Esophagus squamous epithelium (tissue), 5 donors: ENCODE results near the gene LRP1B. TPM values are rescaled to one million over a fixed set of nuclear protein-coding genes. Genes with fewer than 3 reads are reported as not detected.

Experiments used
- DNase-seq: peaks from one replicate; lab custom pipeline; 2025; lab: John Stamatoyannopoulos, UW
- H3K27ac ChIP-seq, 4 donors: fragments of 200-600 bp; sonication (generic); one replicate each; pipeline ENCODE4 v1.5.1; 2016 to 2019; ENCODE audit warnings: mild to moderate bottlenecking in 1 of 4
- H3K27me3 ChIP-seq, 4 donors: fragments of 200-600 bp; sonication (generic); 1 replicate in 3 of 4; 2 replicates in 1 of 4; pipeline versions ENCODE4 v1.5.1 to v1.6.0; 2017 to 2021; ENCODE audit warnings: antibody characterized with exemption in 1 of 4
- H3K36me3 ChIP-seq, 3 donors: fragments of 200-600 bp; sonication (generic); one replicate each; pipeline ENCODE4 v1.5.1; 2016 to 2019
- H3K4me1 ChIP-seq, 3 donors: fragments of 200-600 bp; sonication (generic); one replicate each; pipeline ENCODE4 v1.5.1; 2017 to 2019
- H3K4me3 ChIP-seq, 4 donors: fragments of 200-600 bp; sonication (generic); 1 replicate in 3 of 4; 2 replicates in 1 of 4; pipeline ENCODE4 v1.5.1; 2016 to 2019; ENCODE audit warnings: mild to moderate bottlenecking in 2 of 4, moderate library complexity in 1 of 4
- H3K9me3 ChIP-seq, 3 donors: fragments of 200-600 bp; sonication (generic); one replicate each; pipeline ENCODE4 v1.5.1; 2016 to 2019
- POLR2A ChIP-seq, 4 donors: fragments of 450-650 bp; IDR thresholded peaks; one replicate each; pipeline ENCODE4 v1.6.1; 2017; ENCODE audit warnings: antibody characterized with exemption in 4 of 4, mild to moderate bottlenecking in 4 of 4, moderate library complexity in 3 of 4
- WGBS, 2 donors: methylation state at CpG; one replicate each; pipeline ENCODE4 v1.1.5; 2018; 5-methylcytosine and 5-hydroxymethylcytosine counted together
- intact Hi-C: fragments of 100-400 bp; cut with DNase I; formaldehyde crosslinking; loops from one replicate; pipeline ENCODE4 v1.15.0; 2022
- total RNA-seq, 4 donors: library from RNA; depleted of rRNA; stranded (reverse); fragments of >200 nt; gene quantifications; one replicate each; pipeline ENCODE4 v1.1.0, GENCODE V29; 2016
- TF ChIP-seq, protein P1 (sequence below), 6 experiments: fragments of 450-650 bp in 4 of 6; fragments of 200-600 bp in 2 of 6; sonication (generic) in 2 of 6; IDR thresholded peaks; one replicate each; pipeline ENCODE4 v1.5.1; 2016 to 2019; ENCODE audit warnings: antibody characterized with exemption in 6 of 6, mild to moderate bottlenecking in 4 of 6, moderate library complexity in 4 of 6
- donor health status: DM: yes; HTN: yes; CAD: no.

Gene LRP1B
- total RNA-seq, 4 donors from 2014 or later: 0.04 to 1.1 (median 0.23) TPM

DNA sequence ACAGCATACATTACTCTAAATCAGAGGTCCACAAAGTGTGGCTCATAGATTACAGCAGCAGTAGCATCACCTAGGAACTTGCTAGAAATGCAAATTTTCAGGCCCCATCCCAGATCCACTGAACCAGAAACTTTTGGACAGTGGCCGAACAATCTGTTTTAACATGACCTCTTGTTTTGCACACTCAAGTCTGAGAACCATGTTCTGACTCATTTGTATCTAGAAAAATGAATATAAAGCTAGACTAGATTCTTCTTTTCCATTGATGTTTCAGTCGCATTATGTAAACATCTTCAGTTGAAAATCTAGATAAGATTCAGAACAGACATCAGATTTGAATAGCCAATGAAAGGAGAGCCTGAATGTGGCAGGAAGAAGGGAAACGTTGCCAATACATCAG is 608.8 kb downstream of the LRP1B start:
- Histone ChIP-seq H3K27ac (no peak overlapping the region), H3K36me3 (no peaks in the 10 kb centered on the region), H3K27me3 (no peaks in the 10 kb centered on the region), H3K9me3 (no peaks in the 10 kb centered on the region), H3K4me3 (no peak overlapping the region), H3K4me1 (no peaks in the 10 kb centered on the region)
- DNase-seq: no peak
- WGBS, 2 donors: 52 to 58% methylated on average over 3 of the region's 3 CpGs
- intact Hi-C loops: no loop called here
- TF ChIP-seq, protein P1, sequence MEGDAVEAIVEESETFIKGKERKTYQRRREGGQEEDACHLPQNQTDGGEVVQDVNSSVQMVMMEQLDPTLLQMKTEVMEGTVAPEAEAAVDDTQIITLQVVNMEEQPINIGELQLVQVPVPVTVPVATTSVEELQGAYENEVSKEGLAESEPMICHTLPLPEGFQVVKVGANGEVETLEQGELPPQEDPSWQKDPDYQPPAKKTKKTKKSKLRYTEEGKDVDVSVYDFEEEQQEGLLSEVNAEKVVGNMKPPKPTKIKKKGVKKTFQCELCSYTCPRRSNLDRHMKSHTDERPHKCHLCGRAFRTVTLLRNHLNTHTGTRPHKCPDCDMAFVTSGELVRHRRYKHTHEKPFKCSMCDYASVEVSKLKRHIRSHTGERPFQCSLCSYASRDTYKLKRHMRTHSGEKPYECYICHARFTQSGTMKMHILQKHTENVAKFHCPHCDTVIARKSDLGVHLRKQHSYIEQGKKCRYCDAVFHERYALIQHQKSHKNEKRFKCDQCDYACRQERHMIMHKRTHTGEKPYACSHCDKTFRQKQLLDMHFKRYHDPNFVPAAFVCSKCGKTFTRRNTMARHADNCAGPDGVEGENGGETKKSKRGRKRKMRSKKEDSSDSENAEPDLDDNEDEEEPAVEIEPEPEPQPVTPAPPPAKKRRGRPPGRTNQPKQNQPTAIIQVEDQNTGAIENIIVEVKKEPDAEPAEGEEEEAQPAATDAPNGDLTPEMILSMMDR (IDR thresholded peaks at IDR 0.05): no peak
- TF ChIP-seq POLR2A (IDR thresholded peaks at IDR 0.05): no peak

- 81 to 88% methylated on average over 2 of the region's 2 CpGs for WGBS, 2 donors
- intact Hi-C loops: no loop called here
- Histone ChIP-seq H3K27me3 (no peaks in the 10 kb centered on the region), H3K36me3 (no peaks in the 10 kb centered on the region), H3K27ac (no peak overlapping the region), H3K4me3 (no peak overlapping the region), H3K4me1 (no peaks in the 10 kb centered on the region), H3K9me3 (no peaks in the 10 kb centered on the region)
- no peak for DNase-seq
- TF ChIP-seq POLR2A (IDR thresholded peaks at IDR 0.05): no peak
- TF ChIP-seq, protein P1 (IDR thresholded peaks at IDR 0.05): no peak
These were observed 610.9 kb downstream of the LRP1B start for GRCh38 chr2:141519906-141520305.

DNA sequence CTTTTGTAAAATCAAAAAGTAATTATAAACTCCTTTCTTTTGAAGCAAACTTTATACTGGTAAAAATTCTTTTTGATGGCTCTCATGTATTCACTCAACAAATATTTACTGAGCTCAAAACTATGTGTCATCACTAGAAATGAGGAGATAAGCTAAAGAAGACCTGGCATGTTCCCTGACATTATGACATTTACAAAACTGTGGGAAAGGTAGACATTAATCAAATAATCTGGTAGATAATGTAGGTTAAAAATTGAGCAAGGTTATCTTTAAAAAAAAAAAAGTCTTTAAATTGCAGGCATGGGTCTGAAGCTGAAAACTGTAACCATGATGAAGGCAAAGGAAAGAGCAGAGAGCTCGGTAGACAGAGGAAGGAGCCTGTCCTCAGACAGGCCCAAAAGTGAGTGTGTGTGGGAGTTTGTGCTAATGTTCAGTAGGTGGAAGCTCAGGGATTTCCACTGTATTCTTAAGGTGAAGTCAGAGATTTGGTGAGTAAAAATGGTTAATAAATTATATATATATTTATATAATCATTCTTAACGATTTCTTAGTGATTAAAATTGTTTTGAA is 612.9 kb downstream of the LRP1B start:
- H3K4me1 ChIP-seq: no peaks in the 10 kb centered on the region
- H3K27me3 ChIP-seq: no peaks in the 10 kb centered on the region
- intact Hi-C loops: no loop called here
- H3K9me3 ChIP-seq: no peaks in the 10 kb centered on the region
- H3K4me3 ChIP-seq: no peak overlapping the region
- no peaks in the 10 kb centered on the region for H3K36me3 ChIP-seq
- H3K27ac ChIP-seq: no peak overlapping the region
- WGBS, 2 donors: 70 to 78% methylated on average over 2 of the region's 2 CpGs
- no peak for DNase-seq
- no peak for TF ChIP-seq POLR2A (IDR thresholded peaks at IDR 0.05)
- TF ChIP-seq, protein P1 (IDR thresholded peaks at IDR 0.05): no peak

DNA sequence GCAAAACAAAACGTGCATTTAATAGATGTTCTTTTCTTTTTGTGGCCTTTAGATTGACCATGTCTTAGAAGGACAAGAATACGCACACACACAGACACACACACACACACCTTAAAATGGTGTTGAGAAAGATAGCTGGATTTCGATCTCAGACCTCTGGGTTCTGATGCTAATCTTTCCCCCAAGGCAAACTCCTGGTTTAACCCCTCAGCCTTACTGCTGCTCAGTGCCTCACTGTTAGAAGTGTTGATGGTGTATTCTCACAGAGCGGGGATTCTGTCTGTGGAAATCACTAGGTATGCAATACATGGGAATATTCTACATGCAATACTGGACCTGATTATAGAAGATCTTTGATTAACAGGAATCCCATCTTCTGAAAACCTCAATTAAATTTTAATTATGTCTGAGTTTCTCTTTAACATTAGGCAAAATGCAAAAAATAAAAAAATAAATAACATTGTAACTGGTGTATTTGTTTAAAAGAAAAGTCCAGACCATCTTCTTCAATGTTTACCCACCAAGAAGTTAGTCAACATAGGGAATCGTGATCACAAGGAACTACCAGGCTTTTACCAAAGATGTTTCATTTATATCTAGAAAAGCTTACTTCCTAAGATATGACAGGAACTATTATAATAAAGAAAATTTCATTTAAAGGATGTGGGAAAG is 613.5 kb downstream of the LRP1B start:
- WGBS, 2 donors: 62 to 65% methylated on average over 5 of the region's 5 CpGs
- DNase-seq: no peak
- intact Hi-C loops: no loop called here
- no peaks in the 10 kb centered on the region for H3K36me3 ChIP-seq
- no peaks in the 10 kb centered on the region for H3K4me1 ChIP-seq
- H3K27ac ChIP-seq: no peak overlapping the region
- no peaks in the 10 kb centered on the region for H3K27me3 ChIP-seq
- no peak for TF ChIP-seq POLR2A (IDR thresholded peaks at IDR 0.05)
- TF ChIP-seq, protein P1 (IDR thresholded peaks at IDR 0.05): no peak
- no peaks in the 10 kb centered on the region for H3K9me3 ChIP-seq
- H3K4me3 ChIP-seq: no peak overlapping the region

DNA sequence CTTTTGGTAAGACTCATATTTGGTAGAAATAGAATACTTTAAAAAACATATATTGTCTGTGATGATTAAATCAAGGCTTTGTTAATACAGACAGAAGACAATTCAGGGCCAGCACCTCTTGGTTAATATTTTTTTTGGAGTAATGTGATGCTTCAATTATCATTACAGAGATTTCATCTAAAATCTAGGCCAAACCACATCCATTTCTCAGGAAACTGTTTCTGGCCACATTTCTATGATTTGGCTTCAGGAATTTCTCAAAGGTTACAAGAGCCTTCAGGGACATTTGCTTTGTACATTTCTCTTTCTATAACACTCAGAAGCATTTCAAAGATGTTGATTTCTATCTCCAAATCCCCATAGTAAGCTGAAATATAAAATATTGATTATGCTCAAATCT is 614.9 kb downstream of the LRP1B start:
- Histone ChIP-seq H3K4me3 (no peak overlapping the region), H3K4me1 (no peaks in the 10 kb centered on the region), H3K9me3 (no peaks in the 10 kb centered on the region), H3K27me3 (no peaks in the 10 kb centered on the region), H3K36me3 (no peaks in the 10 kb centered on the region), H3K27ac (no peak overlapping the region)
- intact Hi-C loops: no loop called here
- no peak for DNase-seq
- TF ChIP-seq, protein P1 (IDR thresholded peaks at IDR 0.05): no peak
